ENCODE measurements around the gene CHID1.

The CHID1 gene

GRCh38 chr11:843818-844692, 66.6 kb downstream of the CHID1 start:
- Histone ChIP-seq H3K27me3 (ENCODE audit: control insufficient read depth, insufficient read depth, low read length) (no peaks in the 10 kb centered on the region), H3K4me3 (ENCODE audit: low read length) (peak overlapping the region; percentile 93; the same call in 1 of the 2 replicates), H3K4me1 (ENCODE audit: control insufficient read depth, insufficient read depth, low read length) (peaks cover 14% of the 10 kb centered on the region), H3K36me3 (ENCODE audit: control insufficient read depth, insufficient read depth, low read length) (peaks cover 15% of the 10 kb centered on the region), H3K9me3 (ENCODE audit: control insufficient read depth, insufficient read depth, low read length) (no peaks in the 10 kb centered on the region), H3K27ac (ENCODE audit: low read length) (no peak overlapping the region)
- WGBS (ENCODE audit: insufficient coverage, insufficient read length): no CpG with 5 or more reads among the region's 25 CpGs
- DNase-seq (ENCODE audit: low read depth, low spot score): no peak

- no peaks in the 10 kb centered on the region for H3K27me3 ChIP-seq (ENCODE audit: control insufficient read depth, insufficient read depth, low read length)
- H3K27ac ChIP-seq (ENCODE audit: low read length): no peak overlapping the region
- H3K9me3 ChIP-seq (ENCODE audit: control insufficient read depth, insufficient read depth, low read length): no peaks in the 10 kb centered on the region
- H3K36me3 ChIP-seq (ENCODE audit: control insufficient read depth, insufficient read depth, low read length): peaks cover 21% of the 10 kb centered on the region
- DNase-seq (ENCODE audit: low read depth, low spot score): no peak
- peak overlapping the region; percentile 93 for H3K4me3 ChIP-seq (ENCODE audit: low read length)
- H3K4me1 ChIP-seq (ENCODE audit: control insufficient read depth, insufficient read depth, low read length): peaks cover 13% of the 10 kb centered on the region
- no CpG with 5 or more reads among the region's 53 CpGs for WGBS (ENCODE audit: insufficient coverage, insufficient read length)
Observed at GRCh38 chr11:843086-843734, 67.4 kb downstream of the CHID1 start.

- Histone ChIP-seq H3K27ac (ENCODE audit: low read length) (no peak within 1 kb of the TSS), H3K4me3 (ENCODE audit: low read length) (peak within 1 kb of the TSS; percentile 93), H3K27me3 (ENCODE audit: control insufficient read depth, insufficient read depth, low read length) (no peaks in the 10 kb centered on the region), H3K36me3 (ENCODE audit: control insufficient read depth, insufficient read depth, low read length) (peaks cover 27% of the 10 kb centered on the region), H3K9me3 (ENCODE audit: control insufficient read depth, insufficient read depth, low read length) (no peaks in the 10 kb centered on the region), H3K4me1 (ENCODE audit: control insufficient read depth, insufficient read depth, low read length) (peaks cover 13% of the 10 kb centered on the region)
- no CpG with 5 or more reads among the region's 87 CpGs for WGBS (ENCODE audit: insufficient coverage, insufficient read length)
- DNase-seq (ENCODE audit: low read depth, low spot score): no peak
Observed at GRCh38 chr11:842370-843002, 68.1 kb downstream of the CHID1 start, which contains the start of the genes POLR2L and TSPAN4. POLR2L (minus strand) TSS chr11:842529; CDS start chr11:842508, 21 bp downstream. TSPAN4 (plus strand) TSS chr11:842852; CDS start chr11:850305, 7,453 bp downstream.

GRCh38 chr11:841981-842369, 68.6 kb downstream of the CHID1 start:
- Histone ChIP-seq H3K36me3 (ENCODE audit: control insufficient read depth, insufficient read depth, low read length) (peaks cover 27% of the 10 kb centered on the region), H3K4me1 (ENCODE audit: control insufficient read depth, insufficient read depth, low read length) (peaks cover 13% of the 10 kb centered on the region), H3K27me3 (ENCODE audit: control insufficient read depth, insufficient read depth, low read length) (no peaks in the 10 kb centered on the region), H3K27ac (ENCODE audit: low read length) (no peak overlapping the region), H3K9me3 (ENCODE audit: control insufficient read depth, insufficient read depth, low read length) (no peaks in the 10 kb centered on the region), H3K4me3 (ENCODE audit: low read length) (peak overlapping the region; percentile 93)
- WGBS (ENCODE audit: insufficient coverage, insufficient read length): no CpG with 5 or more reads among the region's 27 CpGs
- no peak for DNase-seq (ENCODE audit: low read depth, low spot score)

GRCh38 chr11:839875-840617, 70.6 kb downstream of the CHID1 start:
- DNase-seq (ENCODE audit: low read depth, low spot score): no peak
- Histone ChIP-seq H3K36me3 (ENCODE audit: control insufficient read depth, insufficient read depth, low read length) (peaks cover 27% of the 10 kb centered on the region), H3K9me3 (ENCODE audit: control insufficient read depth, insufficient read depth, low read length) (no peaks in the 10 kb centered on the region), H3K27me3 (ENCODE audit: control insufficient read depth, insufficient read depth, low read length) (no peaks in the 10 kb centered on the region), H3K4me1 (ENCODE audit: control insufficient read depth, insufficient read depth, low read length) (peaks cover 6% of the 10 kb centered on the region), H3K4me3 (ENCODE audit: low read length) (no peak overlapping the region), H3K27ac (ENCODE audit: low read length) (no peak overlapping the region)
- WGBS (ENCODE audit: insufficient coverage, insufficient read length): no CpG with 5 or more reads among the region's 25 CpGs

GRCh38 chr11:839280-839623, 71.4 kb downstream of the CHID1 start:
- Histone ChIP-seq H3K36me3 (ENCODE audit: control insufficient read depth, insufficient read depth, low read length) (peaks cover 27% of the 10 kb centered on the region), H3K27me3 (ENCODE audit: control insufficient read depth, insufficient read depth, low read length) (no peaks in the 10 kb centered on the region), H3K9me3 (ENCODE audit: control insufficient read depth, insufficient read depth, low read length) (no peaks in the 10 kb centered on the region), H3K4me1 (ENCODE audit: control insufficient read depth, insufficient read depth, low read length) (peaks cover 7% of the 10 kb centered on the region), H3K27ac (ENCODE audit: low read length) (no peak overlapping the region), H3K4me3 (ENCODE audit: low read length) (no peak overlapping the region)
- no peak for DNase-seq (ENCODE audit: low read depth, low spot score)
- WGBS (ENCODE audit: insufficient coverage, insufficient read length): no CpG with 5 or more reads among the region's 5 CpGs

GRCh38 chr11:838441-839279, 72.0 kb downstream of the CHID1 start:
- H3K36me3 ChIP-seq (ENCODE audit: control insufficient read depth, insufficient read depth, low read length): peaks cover 27% of the 10 kb centered on the region
- no peak for DNase-seq (ENCODE audit: low read depth, low spot score)
- H3K27ac ChIP-seq (ENCODE audit: low read length): no peak overlapping the region
- WGBS (ENCODE audit: insufficient coverage, insufficient read length): no CpG with 5 or more reads among the region's 17 CpGs
- peaks cover 10% of the 10 kb centered on the region for H3K4me1 ChIP-seq (ENCODE audit: control insufficient read depth, insufficient read depth, low read length)
- H3K4me3 ChIP-seq (ENCODE audit: low read length): no peak overlapping the region
- no peaks in the 10 kb centered on the region for H3K27me3 ChIP-seq (ENCODE audit: control insufficient read depth, insufficient read depth, low read length)
- H3K9me3 ChIP-seq (ENCODE audit: control insufficient read depth, insufficient read depth, low read length): no peaks in the 10 kb centered on the region

- Histone ChIP-seq H3K4me3 (ENCODE audit: low read length) (no peak overlapping the region), H3K36me3 (ENCODE audit: control insufficient read depth, insufficient read depth, low read length) (peaks cover 27% of the 10 kb centered on the region), H3K27me3 (ENCODE audit: control insufficient read depth, insufficient read depth, low read length) (no peaks in the 10 kb centered on the region), H3K4me1 (ENCODE audit: control insufficient read depth, insufficient read depth, low read length) (peaks cover 10% of the 10 kb centered on the region), H3K27ac (ENCODE audit: low read length) (no peak overlapping the region), H3K9me3 (ENCODE audit: control insufficient read depth, insufficient read depth, low read length) (no peaks in the 10 kb centered on the region)
- WGBS (ENCODE audit: insufficient coverage, insufficient read length): no CpG with 5 or more reads among the region's 8 CpGs
- no peak for DNase-seq (ENCODE audit: low read depth, low spot score)
Observed at GRCh38 chr11:837990-838307, 72.7 kb downstream of the CHID1 start.

- peaks cover 11% of the 10 kb centered on the region for H3K4me1 ChIP-seq (ENCODE audit: control insufficient read depth, insufficient read depth, low read length)
- no peaks in the 10 kb centered on the region for H3K9me3 ChIP-seq (ENCODE audit: control insufficient read depth, insufficient read depth, low read length)
- H3K27me3 ChIP-seq (ENCODE audit: control insufficient read depth, insufficient read depth, low read length): no peaks in the 10 kb centered on the region
- no peak overlapping the region for H3K27ac ChIP-seq (ENCODE audit: low read length)
- H3K36me3 ChIP-seq (ENCODE audit: control insufficient read depth, insufficient read depth, low read length): peaks cover 27% of the 10 kb centered on the region
- WGBS (ENCODE audit: insufficient coverage, insufficient read length): no CpG with 5 or more reads among the region's 22 CpGs
- H3K4me3 ChIP-seq (ENCODE audit: low read length): no peak overlapping the region
- no peak for DNase-seq (ENCODE audit: low read depth, low spot score)
Observed at GRCh38 chr11:837189-837989, 73.2 kb downstream of the CHID1 start.

All from iPS DF 6.9 (cell line).